ENCODE data around the gene RASA3.

The RASA3 gene

GRCh38 chr13:114059946-114060860 is 72.2 kb downstream of the RASA3 start:
- DNase-seq (ENCODE audit: low spot score), result no peak
- TF ChIP-seq, protein P1, sequence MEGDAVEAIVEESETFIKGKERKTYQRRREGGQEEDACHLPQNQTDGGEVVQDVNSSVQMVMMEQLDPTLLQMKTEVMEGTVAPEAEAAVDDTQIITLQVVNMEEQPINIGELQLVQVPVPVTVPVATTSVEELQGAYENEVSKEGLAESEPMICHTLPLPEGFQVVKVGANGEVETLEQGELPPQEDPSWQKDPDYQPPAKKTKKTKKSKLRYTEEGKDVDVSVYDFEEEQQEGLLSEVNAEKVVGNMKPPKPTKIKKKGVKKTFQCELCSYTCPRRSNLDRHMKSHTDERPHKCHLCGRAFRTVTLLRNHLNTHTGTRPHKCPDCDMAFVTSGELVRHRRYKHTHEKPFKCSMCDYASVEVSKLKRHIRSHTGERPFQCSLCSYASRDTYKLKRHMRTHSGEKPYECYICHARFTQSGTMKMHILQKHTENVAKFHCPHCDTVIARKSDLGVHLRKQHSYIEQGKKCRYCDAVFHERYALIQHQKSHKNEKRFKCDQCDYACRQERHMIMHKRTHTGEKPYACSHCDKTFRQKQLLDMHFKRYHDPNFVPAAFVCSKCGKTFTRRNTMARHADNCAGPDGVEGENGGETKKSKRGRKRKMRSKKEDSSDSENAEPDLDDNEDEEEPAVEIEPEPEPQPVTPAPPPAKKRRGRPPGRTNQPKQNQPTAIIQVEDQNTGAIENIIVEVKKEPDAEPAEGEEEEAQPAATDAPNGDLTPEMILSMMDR (IDR thresholded peaks at IDR 0.05), result no peak
- Histone ChIP-seq H3K27ac (peak overlapping the region in 1 of 2 donors; percentile 19), H3K4me3 (no peak overlapping the region)

GRCh38 chr13:114059428-114059827 is 73.0 kb downstream of the RASA3 start:
- H3K4me3 ChIP-seq, result no peak overlapping the region
- peak overlapping the region in 1 of 2 donors; percentile 19 for H3K27ac ChIP-seq
- TF ChIP-seq, protein P1 (IDR thresholded peaks at IDR 0.05), result no peak
- DNase-seq (ENCODE audit: low spot score), result no peak

- TF ChIP-seq, protein P1 (IDR thresholded peaks at IDR 0.05), result no peak
- H3K4me3 ChIP-seq, result no peak overlapping the region
- peak overlapping the region in 1 of 2 donors; percentile 14 for H3K27ac ChIP-seq
- no peak for DNase-seq (ENCODE audit: low spot score)
Observed at GRCh38 chr13:114058051-114058867, 74.2 kb downstream of the RASA3 start.

GRCh38 chr13:114057166-114058050 is 75.0 kb downstream of the RASA3 start:
- DNase-seq (ENCODE audit: low spot score), result no peak
- Histone ChIP-seq H3K4me3 (no peak overlapping the region), H3K27ac (peak overlapping the region in 1 of 2 donors; percentile 15)
- TF ChIP-seq, protein P1 (IDR thresholded peaks at IDR 0.05), result no peak

- no peak for DNase-seq (ENCODE audit: low spot score)
- H3K27ac ChIP-seq, result peak overlapping the region in 1 of 2 donors; percentile 31
- no peak overlapping the region for H3K4me3 ChIP-seq
- TF ChIP-seq, protein P1 (IDR thresholded peaks at IDR 0.05), result no peak
Observed at GRCh38 chr13:114056205-114057013, 76.0 kb downstream of the RASA3 start.

DNA sequence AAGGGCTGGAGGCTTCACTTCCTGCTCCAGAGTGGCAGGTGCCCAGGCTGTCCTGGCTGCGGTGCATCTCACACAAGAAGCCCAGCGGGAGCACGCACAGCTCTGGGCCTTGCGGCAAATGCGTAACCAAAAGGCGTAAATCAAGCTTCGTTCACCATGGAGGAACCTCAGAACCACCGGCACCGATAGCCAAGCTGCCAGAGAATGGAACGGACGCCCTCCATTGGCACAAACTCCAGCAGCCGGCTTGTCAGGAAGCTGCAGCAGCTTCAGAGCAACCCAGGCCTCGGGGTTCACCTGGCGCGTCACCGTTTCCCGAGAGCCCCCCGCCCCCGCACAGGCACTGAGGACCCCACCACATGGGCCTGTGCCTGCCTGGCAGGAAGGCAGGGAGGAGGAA is 76.7 kb downstream of the RASA3 start:
- Histone ChIP-seq H3K4me3 (no peak overlapping the region), H3K27ac (no peak overlapping the region)
- TF ChIP-seq, protein P1 (IDR thresholded peaks at IDR 0.05), result no peak
- no peak for DNase-seq (ENCODE audit: low spot score)
